SU-DHL-6 (cell line): Measurements from ENCODE around the gene CCDC85A.

ENCODE experiments used
- H2AFZ ChIP-seq: fragments of 200-600 bp; sonication (generic); 2 replicates; pipeline ENCODE4 v1.6.1; 2014; ENCODE audit warnings: low read depth, mild to moderate bottlenecking, moderate library complexity, mixed read lengths, antibody characterized with exemption, low read length; ENCODE audit not compliant: severe bottlenecking
- H3F3A ChIP-seq: fragments of 200-600 bp; shearing (Covaris generic); 2 replicates; pipeline ENCODE4 v1.6.0; 2016; ENCODE audit warnings: antibody characterized with exemption, mild to moderate bottlenecking; ENCODE audit not compliant: insufficient read depth
- H3K27ac ChIP-seq: fragments of 200-600 bp; sonication (generic); 2 replicates; pipeline ENCODE4 v1.5.1; 2016; ENCODE audit warnings: low read depth, mild to moderate bottlenecking, low read length, moderate library complexity, mixed read lengths
- H3K27me3 ChIP-seq: fragments of 200-600 bp; sonication (generic), shearing (Covaris generic); 2 replicates; pipeline ENCODE4 v1.6.0; 2014; ENCODE audit warnings: mild to moderate bottlenecking, low read length
- H3K36me3 ChIP-seq: fragments of 200-600 bp; sonication (generic); 2 replicates; pipeline ENCODE4 v1.6.1; 2014; ENCODE audit warnings: mild to moderate bottlenecking, low read length, mixed read lengths
- H3K4me2 ChIP-seq: fragments of 300-600, 200-600 bp; shearing (Covaris generic), sonication (generic); 2 replicates; pipeline ENCODE4 v1.6.0; 2014; ENCODE audit warnings: low read length, low read depth, mild to moderate bottlenecking; ENCODE audit not compliant: poor library complexity, severe bottlenecking
- H3K4me3 ChIP-seq: fragments of 200-600 bp; sonication (generic); 2 replicates; pipeline ENCODE4 v1.5.1; 2014; ENCODE audit warnings: antibody characterized with exemption, low read length, mild to moderate bottlenecking, mixed read lengths; ENCODE audit not compliant: insufficient read depth, poor library complexity, severe bottlenecking
- H3K79me2 ChIP-seq: fragments of 200-600 bp; sonication (generic); 2 replicates; pipeline ENCODE4 v1.6.1; 2014; ENCODE audit warnings: mild to moderate bottlenecking, low read length, moderate library complexity; ENCODE audit not compliant: insufficient read depth
- H3K9ac ChIP-seq: fragments of 200-600 bp; sonication (generic); 2 replicates; pipeline ENCODE4 v1.7.0; 2014; ENCODE audit warnings: mild to moderate bottlenecking, low read length
- H3K9me2 ChIP-seq: fragments of 200-600 bp; sonication (generic); replicated peaks from 2 replicates; pipeline ENCODE4 v1.6.1; 2014; ENCODE audit warnings: low read length; ENCODE audit not compliant: insufficient read depth
- H3K9me3 ChIP-seq: fragments of 200-600 bp; sonication (generic); 2 replicates; pipeline ENCODE4 v1.6.1; 2014; ENCODE audit warnings: low read length, mixed read lengths; ENCODE audit not compliant: insufficient read depth
- H4K20me1 ChIP-seq: fragments of 200-600 bp; sonication (generic); 2 replicates; pipeline ENCODE4 v1.6.1; 2014; ENCODE audit warnings: low read depth, mild to moderate bottlenecking, antibody characterized with exemption, low read length, moderate library complexity, mixed read lengths
- CTCF ChIP-seq: fragments of 200-600 bp; sonication (generic); IDR thresholded peaks from one replicate; pipeline ENCODE4 v1.5.1; 2017; ENCODE audit warnings: antibody characterized with exemption, mild to moderate bottlenecking, low read length, moderate library complexity; ENCODE audit not compliant: insufficient read depth, poor library complexity, severe bottlenecking
- EZH2phosphoT487 ChIP-seq: fragments of 200-600 bp; sonication (generic), shearing (Covaris generic); conservative IDR thresholded peaks from 2 replicates; pipeline ENCODE4 v1.6.1; 2018; ENCODE audit warnings: mild to moderate bottlenecking, antibody characterized with exemption, low read length, moderate library complexity, mixed read lengths

The CCDC85A gene

GRCh38 chr2:56285224-56285623 lies 101.4 kb downstream of the CCDC85A start:
- TF ChIP-seq CTCF, result no peak
- no peak for TF ChIP-seq EZH2phosphoT487
- H4K20me1 ChIP-seq, result no peaks in the 10 kb centered on the region
- H3K9ac ChIP-seq, result no peak overlapping the region
- no peak overlapping the region for H2AFZ ChIP-seq
- no peaks in the 10 kb centered on the region for H3K36me3 ChIP-seq
- no peaks in the 10 kb centered on the region for H3F3A ChIP-seq
- H3K9me3 ChIP-seq, result no peaks in the 10 kb centered on the region
- H3K79me2 ChIP-seq, result no peaks in the 10 kb centered on the region
- H3K4me3 ChIP-seq, result no peak overlapping the region
- no peak overlapping the region for H3K4me2 ChIP-seq
- H3K9me2 ChIP-seq, result no peaks in the 10 kb centered on the region
- H3K27ac ChIP-seq, result no peak overlapping the region
- no peaks in the 10 kb centered on the region for H3K27me3 ChIP-seq

GRCh38 chr2:56286936-56287335 lies 103.1 kb downstream of the CCDC85A start:
- Histone ChIP-seq H3K9me2 (no peaks in the 10 kb centered on the region), H3K9me3 (no peaks in the 10 kb centered on the region), H3K27ac (no peak overlapping the region), H3K4me3 (no peak overlapping the region), H3K27me3 (no peaks in the 10 kb centered on the region), H3K4me2 (no peak overlapping the region), H2AFZ (no peak overlapping the region), H3K36me3 (no peaks in the 10 kb centered on the region), H3F3A (no peaks in the 10 kb centered on the region), H3K9ac (no peak overlapping the region), H3K79me2 (no peaks in the 10 kb centered on the region), H4K20me1 (no peaks in the 10 kb centered on the region)
- TF ChIP-seq EZH2phosphoT487 (no peak), CTCF (no peak)

- TF ChIP-seq EZH2phosphoT487 (no peak), CTCF (no peak)
- H3K27ac ChIP-seq, result no peak overlapping the region
- no peaks in the 10 kb centered on the region for H3K36me3 ChIP-seq
- no peak overlapping the region for H3K9ac ChIP-seq
- H3K79me2 ChIP-seq, result no peaks in the 10 kb centered on the region
- H3K4me2 ChIP-seq, result no peak overlapping the region
- no peaks in the 10 kb centered on the region for H3K27me3 ChIP-seq
- H3F3A ChIP-seq, result no peaks in the 10 kb centered on the region
- H2AFZ ChIP-seq, result no peak overlapping the region
- no peaks in the 10 kb centered on the region for H3K9me3 ChIP-seq
- no peaks in the 10 kb centered on the region for H3K9me2 ChIP-seq
- H4K20me1 ChIP-seq, result no peaks in the 10 kb centered on the region
- H3K4me3 ChIP-seq, result no peak overlapping the region
These were observed 103.7 kb downstream of the CCDC85A start for GRCh38 chr2:56287508-56287907.
